HEK293 (cell line): Measurements from ENCODE around the gene CCNI.
"Not testable (repeated sequence)": the region's sequence is repeated elsewhere in the genome, so short reads cannot be mapped to it uniquely, and the experiment has no call there.

Experiments
- CTCF ChIA-PET: fragments of 350-600 bp; formaldehyde crosslinking; extraction: SDS; loops from one replicate; lab custom pipeline; 2021; ENCODE audit warnings: antibody characterized with exemption; lab: Yijun Ruan, JAX
- POLR2A ChIA-PET: fragments of 300-600 bp; formaldehyde crosslinking; extraction: SDS; loops from one replicate; lab custom pipeline; 2020; ENCODE audit warnings: antibody characterized with exemption, inconsistent platforms; lab: Yijun Ruan, JAX
- H3K27ac ChIP-seq: fragments of 200-500 bp; sonication (Bioruptor generic); 2 replicates; pipeline ENCODE4 v1.5.1; 2014; ENCODE audit warnings: low read depth, low read length, control low read depth, inconsistent platforms; ENCODE audit errors: extremely low read depth
- H3K36me3 ChIP-seq, 2 experiments: fragments of 200-500 bp in 1 of 2; sonication (Bioruptor generic) in 1 of 2; 1 replicate in 1 of 2; 2 replicates in 1 of 2; pipeline ENCODE4 v1.5.1; 2014 to 2017; ENCODE audit warnings: inconsistent platforms in 2 of 2, low read length in 2 of 2; ENCODE audit not compliant: control insufficient read depth in 2 of 2, insufficient read depth in 1 of 2
- H3K4me1 ChIP-seq: fragments of 200-500 bp; sonication (Bioruptor generic); 2 replicates; pipeline ENCODE4 v1.5.1; 2014; ENCODE audit warnings: mild to moderate bottlenecking, low read length, inconsistent platforms; ENCODE audit not compliant: control insufficient read depth, insufficient read depth
- H3K4me3 ChIP-seq: 2 replicates; pipeline ENCODE4 v1.5.1; 2011; ENCODE audit warnings: low read depth, mild to moderate bottlenecking, control low read depth, low read length, moderate library complexity
- H3K9me3 ChIP-seq: fragments of 200-500 bp; sonication (Bioruptor generic); 2 replicates; pipeline ENCODE4 v1.5.1; 2014; ENCODE audit warnings: low read depth, low read length, inconsistent platforms; ENCODE audit not compliant: control insufficient read depth, insufficient read depth
- KLF9 ChIP-seq: fragments of 450-650 bp; formaldehyde crosslinking; IDR thresholded peaks from 2 replicates; pipeline ENCODE4 v1.5.1; 2016; ENCODE audit warnings: missing biosample characterization, missing genetic modification characterization, low read depth
- SETDB1 ChIP-seq: IDR thresholded peaks from one replicate; pipeline ENCODE4 v1.6.1; 2017; ENCODE audit warnings: mild to moderate bottlenecking, low read length, moderate library complexity, mixed read lengths; ENCODE audit not compliant: insufficient read length
- WT1 ChIP-seq: fragments of 450-650 bp; formaldehyde crosslinking; IDR thresholded peaks from 2 replicates; pipeline ENCODE4 v1.5.1; 2016; ENCODE audit warnings: missing biosample characterization, missing genetic modification characterization
- ZNF114 ChIP-seq: fragments of 450-650 bp; formaldehyde crosslinking; IDR thresholded peaks from 2 replicates; pipeline ENCODE4 v1.5.0; 2017; ENCODE audit warnings: missing biosample characterization, missing genetic modification characterization
- ZNF140 ChIP-seq: fragments of 450-650 bp; formaldehyde crosslinking; IDR thresholded peaks from 2 replicates; pipeline ENCODE4 v1.5.1; 2016; ENCODE audit warnings: missing biosample characterization, missing genetic modification characterization
- ZNF148 ChIP-seq: fragments of 450-650 bp; formaldehyde crosslinking; IDR thresholded peaks from 2 replicates; pipeline ENCODE4 v1.5.0; 2017; ENCODE audit warnings: missing biosample characterization, missing genetic modification characterization, borderline replicate concordance
- ZNF157 ChIP-seq: fragments of 450-650 bp; formaldehyde crosslinking; IDR thresholded peaks from 2 replicates; pipeline ENCODE4 v1.5.1; 2016; ENCODE audit warnings: missing biosample characterization, missing genetic modification characterization
- ZNF202 ChIP-seq: fragments of 450-650 bp; formaldehyde crosslinking; IDR thresholded peaks from 2 replicates; pipeline ENCODE4 v1.5.1; 2016; ENCODE audit warnings: missing biosample characterization, missing genetic modification characterization, borderline replicate concordance
- ZNF302 ChIP-seq: fragments of 450-650 bp; formaldehyde crosslinking; IDR thresholded peaks from 2 replicates; pipeline ENCODE4 v1.5.1; 2016; ENCODE audit warnings: missing biosample characterization, missing genetic modification characterization, low read depth
- ZNF341 ChIP-seq: fragments of 450-650 bp; formaldehyde crosslinking; IDR thresholded peaks from 2 replicates; pipeline ENCODE4; 2016; ENCODE audit warnings: low read depth, missing biosample characterization, missing genetic modification characterization
- ZNF404 ChIP-seq: fragments of 450-650 bp; formaldehyde crosslinking; IDR thresholded peaks from 2 replicates; pipeline ENCODE4 v1.5.1; 2017; ENCODE audit warnings: missing biosample characterization, missing genetic modification characterization
- ZNF433 ChIP-seq: fragments of 450-650 bp; formaldehyde crosslinking; IDR thresholded peaks from 2 replicates; pipeline ENCODE4 v1.5.1; 2016; ENCODE audit warnings: missing biosample characterization, missing genetic modification characterization, low read depth
- ZNF530 ChIP-seq: fragments of 450-650 bp; formaldehyde crosslinking; IDR thresholded peaks from 2 replicates; pipeline ENCODE4 v1.5.1; 2016; ENCODE audit warnings: low read depth, missing biosample characterization, missing genetic modification characterization
- ZNF544 ChIP-seq: fragments of 450-650 bp; formaldehyde crosslinking; IDR thresholded peaks from 2 replicates; pipeline ENCODE4 v1.5.0; 2017; ENCODE audit warnings: missing biosample characterization, missing genetic modification characterization
- ZNF561 ChIP-seq: fragments of 450-650 bp; IDR thresholded peaks from 2 replicates; pipeline ENCODE4 v1.5.1; 2018; ENCODE audit warnings: missing biosample characterization, missing genetic modification characterization, borderline replicate concordance
- ZNF571 ChIP-seq: fragments of 450-650 bp; formaldehyde crosslinking; IDR thresholded peaks from 2 replicates; pipeline ENCODE4 v1.5.0; 2017; ENCODE audit warnings: missing biosample characterization, missing genetic modification characterization
- ZNF600 ChIP-seq: fragments of 450-650 bp; formaldehyde crosslinking; IDR thresholded peaks from 2 replicates; pipeline ENCODE4 v1.5.1; 2016; ENCODE audit warnings: missing biosample characterization, missing genetic modification characterization
- ZNF654 ChIP-seq: fragments of 450-650 bp; formaldehyde crosslinking; IDR thresholded peaks from 2 replicates; pipeline ENCODE4 v1.5.1; 2016; ENCODE audit warnings: low read depth, missing biosample characterization, missing genetic modification characterization
- ZNF660 ChIP-seq: fragments of 450-650 bp; IDR thresholded peaks from 2 replicates; pipeline ENCODE4 v1.5.1; 2018; ENCODE audit warnings: missing biosample characterization, mild to moderate bottlenecking, missing genetic modification characterization
- ZNF677 ChIP-seq: fragments of 450-650 bp; IDR thresholded peaks from 2 replicates; pipeline ENCODE4 v1.5.0; 2018; ENCODE audit warnings: missing biosample characterization, mild to moderate bottlenecking, missing genetic modification characterization, moderate library complexity
- ZNF701 ChIP-seq: fragments of 450-650 bp; formaldehyde crosslinking; IDR thresholded peaks from 2 replicates; pipeline ENCODE4 v1.5.1; 2016; ENCODE audit warnings: missing biosample characterization, missing genetic modification characterization
- ZNF830 ChIP-seq: fragments of 450-650 bp; IDR thresholded peaks from 2 replicates; pipeline ENCODE4 v1.5.0; 2018; ENCODE audit warnings: missing biosample characterization, missing genetic modification characterization, low read depth, mild to moderate bottlenecking, moderate library complexity

Gene CCNI

GRCh38 chr4:77039796-77040195 lies 36.0 kb downstream of the CCNI start:
- CTCF ChIA-PET = interaction anchor here (0.7 to 1.2 kb wide), 2 partner anchors 163 to 1126 kb away, joined by 3 read pairs; no protein-coding TSS in a partner anchor
- POLR2A ChIA-PET = interaction anchor here (0.7 kb wide), 1 partner anchor 380 kb away, joined by 4 read pairs; no protein-coding TSS in a partner anchor

GRCh38 chr4:77037736-77038135 lies 38.1 kb downstream of the CCNI start:
- CTCF ChIA-PET = interaction anchor here (0.6 to 1.2 kb wide), 2 partner anchors 165 to 228 kb away, joined by 3 to 5 read pairs; no protein-coding TSS in a partner anchor
- Histone ChIP-seq H3K27ac (no peak overlapping the region), H3K4me1 (no peaks in the 10 kb centered on the region), H3K36me3 (peaks cover 0 to 59% of the 10 kb centered on the region in 2 experiments; a peak in 2 of 3 replicates), H3K9me3 (no peaks in the 10 kb centered on the region), H3K4me3 (no peak overlapping the region)
- POLR2A ChIA-PET = no interaction called here
- TF ChIP-seq ZNF302 (tag by site-specific recombination) (no peak), ZNF600 (tag by site-specific recombination) (no peak), ZNF433 (tag by site-specific recombination) (no peak), WT1 (tag by site-specific recombination) (no peak), ZNF341 (tag by site-specific recombination) (no peak), ZNF148 (tag by site-specific recombination) (no peak), ZNF404 (tag by site-specific recombination) (no peak), SETDB1 (no peak), ZNF530 (tag by site-specific recombination) (no peak), ZNF677 (tag by site-specific recombination) (no peak), ZNF660 (no peak), ZNF202 (no peak), ZNF114 (tag by site-specific recombination) (no peak), ZNF654 (tag by site-specific recombination) (no peak), ZNF571 (tag by site-specific recombination) (no peak), ZNF701 (tag by site-specific recombination) (no peak), ZNF561 (tag by site-specific recombination) (no peak), ZNF140 (tag by site-specific recombination) (no peak), ZNF830 (tag by site-specific recombination) (no peak), KLF9 (tag by site-specific recombination) (no peak)

More at GRCh38 chr4:77039796-77040195, 36.0 kb downstream of the CCNI start:
- H3K9me3 ChIP-seq = no peaks in the 10 kb centered on the region
- peaks cover 0 to 40% of the 10 kb centered on the region in 2 experiments; a peak in 2 of 3 replicates for H3K36me3 ChIP-seq
- no peak overlapping the region for H3K27ac ChIP-seq
- no peak overlapping the region for H3K4me3 ChIP-seq
- no peaks in the 10 kb centered on the region for H3K4me1 ChIP-seq
- TF ChIP-seq ZNF544 (no peak), ZNF157 (tag by site-specific recombination) (no peak)

- H3K27ac ChIP-seq, POLR2A ChIA-PET, H3K4me1 ChIP-seq, H3K4me3 ChIP-seq, H3K9me3 ChIP-seq: not testable (repeated sequence)
- CTCF ChIA-PET = interaction anchor here (0.6 to 2.6 kb wide), 4 partner anchors 8 to 228 kb away, joined by 3 to 8 read pairs (median 4); no protein-coding TSS in a partner anchor
- peaks cover 0 to 64% of the 10 kb centered on the region in 2 experiments; a peak in 2 of 3 replicates for H3K36me3 ChIP-seq
Observed at GRCh38 chr4:77037168-77037567, 38.6 kb downstream of the CCNI start.
